Body of pancreas (tissue), 4 donors: ENCODE data around the gene PSEN2.

ENCODE experiments used
- CTCF ChIP-seq, 7 experiments: fragments of 450-650 bp in 4 of 7; fragments of 200-600 bp in 3 of 7; sonication (generic) in 3 of 7; IDR thresholded peaks; one replicate each; pipeline ENCODE4 v1.5.1; 2016 to 2019; ENCODE audit warnings: antibody characterized with exemption in 7 of 7
- POLR2A ChIP-seq, 3 donors: fragments of 450-650 bp; IDR thresholded peaks; one replicate each; pipeline ENCODE4 v1.6.1; 2016; ENCODE audit warnings: antibody characterized with exemption in 3 of 3, mild to moderate bottlenecking in 2 of 3

- TF ChIP-seq POLR2A (IDR thresholded peaks at IDR 0.05) (no peak), CTCF (IDR thresholded peaks at IDR 0.05) (no peak)
Measured at GRCh38 chr1:226882631-226883409, 12.4 kb downstream of the PSEN2 start.
